Endodermal cell (in vitro differentiated cells): ENCODE data around the gene VSIG10L. TPM values are rescaled to one million over a fixed set of nuclear protein-coding genes. Genes with fewer than 3 reads are reported as not detected.

Experiments used
- DNase-seq: peaks from one replicate; pipeline ENCODE4 v3.0.0-alpha.2; 2017
- H3K27ac ChIP-seq: 2 replicates; pipeline ENCODE4 v1.5.1; 2013; ENCODE audit warnings: mild to moderate bottlenecking, low read depth, low read length, moderate library complexity
- H3K27me3 ChIP-seq: 2 replicates; pipeline ENCODE4 v1.6.1; 2013; ENCODE audit warnings: mild to moderate bottlenecking, low read length, moderate library complexity; ENCODE audit not compliant: insufficient read depth, control insufficient read depth, poor library complexity, severe bottlenecking
- H3K36me3 ChIP-seq: 2 replicates; pipeline ENCODE4 v1.7.0; 2013; ENCODE audit warnings: mild to moderate bottlenecking, low read length, moderate library complexity; ENCODE audit not compliant: control insufficient read depth, insufficient read depth
- H3K4me1 ChIP-seq: one replicate; pipeline ENCODE4 v1.7.0; 2013; ENCODE audit warnings: low read length; ENCODE audit not compliant: control insufficient read depth, insufficient read depth
- H3K4me3 ChIP-seq: 2 replicates; pipeline ENCODE4 v1.5.1; 2013; ENCODE audit warnings: mild to moderate bottlenecking, low read length, moderate library complexity
- H3K9ac ChIP-seq: 2 replicates; pipeline ENCODE4 v1.6.1; 2013; ENCODE audit warnings: mild to moderate bottlenecking, low read length, moderate library complexity; ENCODE audit not compliant: poor library complexity, severe bottlenecking; ENCODE audit errors: extremely low read depth
- H3K9me3 ChIP-seq: 2 replicates; pipeline ENCODE4 v1.6.1; 2013; ENCODE audit warnings: mild to moderate bottlenecking, low read length, moderate library complexity; ENCODE audit not compliant: control insufficient read depth
- H3K27ac Mint-ChIP-seq: 2 replicates; pipeline ENCODE4 v1.8.0; 2020; ENCODE audit warnings: mixed read lengths
- H3K27me3 Mint-ChIP-seq: 2 replicates; pipeline ENCODE4 v1.8.0; 2021; ENCODE audit warnings: mild to moderate bottlenecking, mixed read lengths; ENCODE audit not compliant: insufficient read depth
- H3K36me3 Mint-ChIP-seq: 2 replicates; pipeline ENCODE4 v1.8.0; 2020; ENCODE audit warnings: low read depth, mixed read lengths
- H3K4me1 Mint-ChIP-seq: 2 replicates; pipeline ENCODE4 v1.8.0; 2020; ENCODE audit warnings: mixed read lengths
- H3K4me3 Mint-ChIP-seq: 2 replicates; pipeline ENCODE4 v1.8.0; 2020; ENCODE audit warnings: mild to moderate bottlenecking, moderate library complexity, mixed read lengths
- H3K9me3 Mint-ChIP-seq: 2 replicates; pipeline ENCODE4 v1.8.0; 2020; ENCODE audit warnings: mild to moderate bottlenecking, mixed read lengths
- CTCF ChIP-seq: fragments of 200-600 bp; sonication (generic); conservative IDR thresholded peaks from 2 replicates; pipeline ENCODE4 v1.5.0; 2021; ENCODE audit warnings: antibody characterized with exemption, mild to moderate bottlenecking
- WGBS, 2 experiments: methylation state at CpG; one replicate each; pipeline versions ENCODE4 v1.1.5 to v1.1.7; 2013; ENCODE audit warnings: missing lambda C conversion rate in 2 of 2, mixed read lengths in 1 of 2; ENCODE audit not compliant: insufficient coverage in 1 of 2, insufficient read length in 1 of 2; 5-methylcytosine and 5-hydroxymethylcytosine counted together
- total RNA-seq, 2 donors: library from RNA; stranded (reverse); fragmentation: NEBNext Ultra II Directional in 1 of 2; extraction: Animal tissue kit (Norgen Biotek cat#: 25700) in 1 of 2; gene quantifications; 2 replicates in 1 of 2; 3 replicates in 1 of 2; pipeline ENCODE4 v1.2.1, GENCODE V29; 2021

The VSIG10L gene
- total RNA-seq, 2 donors from 2014 or later: 6.4 to 11.5 TPM

- no peak within 1 kb of the TSS for H3K27ac Mint-ChIP-seq
- Histone ChIP-seq H3K4me1 (peaks cover 7% of the 10 kb centered on the region), H3K27ac (no peak within 1 kb of the TSS), H3K4me3 (no peak within 1 kb of the TSS), H3K9me3 (no peaks in the 10 kb centered on the region), H3K9ac (no peak within 1 kb of the TSS), H3K27me3 (no peaks in the 10 kb centered on the region), H3K36me3 (no peaks in the 10 kb centered on the region)
- H3K36me3 Mint-ChIP-seq: no peaks in the 10 kb centered on the region
- no peak for DNase-seq
- TF ChIP-seq CTCF: no peak
- WGBS, 2 experiments: 80% methylated on average over 6 of the region's 9 CpGs; no CpG with 5 or more reads in 1 of the 2 experiments
- H3K4me3 Mint-ChIP-seq: no peak within 1 kb of the TSS
- peaks cover 6% of the 10 kb centered on the region for H3K27me3 Mint-ChIP-seq
- H3K4me1 Mint-ChIP-seq: peaks cover 5% of the 10 kb centered on the region
- H3K9me3 Mint-ChIP-seq: no peaks in the 10 kb centered on the region
Measured at GRCh38 chr19:51372649-51373504, 30.9 kb upstream of the VSIG10L start, which contains the start of gene NKG7. TSS of gene NKG7 (minus strand) at chr19:51372654. CDS start at chr19:51372535, 119 bp downstream.

- Mint-ChIP-seq H3K4me1 (peaks cover 5% of the 10 kb centered on the region), H3K36me3 (no peaks in the 10 kb centered on the region), H3K27ac (no peak overlapping the region), H3K9me3 (no peaks in the 10 kb centered on the region), H3K4me3 (no peak overlapping the region), H3K27me3 (peaks cover 6% of the 10 kb centered on the region)
- no peak overlapping the region for H3K27ac ChIP-seq
- H3K9me3 ChIP-seq: no peaks in the 10 kb centered on the region
- H3K9ac ChIP-seq: no peak overlapping the region
- DNase-seq: no peak
- no peak for TF ChIP-seq CTCF
- no peak overlapping the region for H3K4me3 ChIP-seq
- H3K27me3 ChIP-seq: no peaks in the 10 kb centered on the region
- no peaks in the 10 kb centered on the region for H3K36me3 ChIP-seq
- H3K4me1 ChIP-seq: peaks cover 7% of the 10 kb centered on the region
- 94 to 99% methylated on average over 14 to 18 of the region's 18 CpGs for WGBS, 2 experiments
Measured at GRCh38 chr19:51372021-51372648, 30.2 kb upstream of the VSIG10L start.

- H3K27me3 Mint-ChIP-seq: peaks cover 6% of the 10 kb centered on the region
- H3K9me3 Mint-ChIP-seq: no peaks in the 10 kb centered on the region
- Histone ChIP-seq H3K4me1 (peaks cover 7% of the 10 kb centered on the region), H3K27me3 (no peaks in the 10 kb centered on the region), H3K36me3 (no peaks in the 10 kb centered on the region), H3K27ac (no peak overlapping the region), H3K9ac (no peak overlapping the region), H3K4me3 (no peak overlapping the region), H3K9me3 (no peaks in the 10 kb centered on the region)
- H3K4me3 Mint-ChIP-seq: no peak overlapping the region
- TF ChIP-seq CTCF: no peak
- no peak overlapping the region for H3K27ac Mint-ChIP-seq
- no peak for DNase-seq
- WGBS, 2 experiments: 94 to 100% methylated on average over 1 to 8 of the region's 8 CpGs
- no peaks in the 10 kb centered on the region for H3K36me3 Mint-ChIP-seq
- H3K4me1 Mint-ChIP-seq: peaks cover 5% of the 10 kb centered on the region
Measured at GRCh38 chr19:51371186-51371690, 29.3 kb upstream of the VSIG10L start.
